Stimulated activated CD4-positive, alpha-beta T cell treated with anti-CD3 and anti-CD28 coated beads, Interleukin-15, amount 100 ng/mL, for 24 hours (primary cell): ENCODE results near the gene SPRR5.

Experiments used
- DNase-seq: peaks from one replicate; pipeline ENCODE4 v3.0.0-alpha.2; 2020

Gene SPRR5

DNA sequence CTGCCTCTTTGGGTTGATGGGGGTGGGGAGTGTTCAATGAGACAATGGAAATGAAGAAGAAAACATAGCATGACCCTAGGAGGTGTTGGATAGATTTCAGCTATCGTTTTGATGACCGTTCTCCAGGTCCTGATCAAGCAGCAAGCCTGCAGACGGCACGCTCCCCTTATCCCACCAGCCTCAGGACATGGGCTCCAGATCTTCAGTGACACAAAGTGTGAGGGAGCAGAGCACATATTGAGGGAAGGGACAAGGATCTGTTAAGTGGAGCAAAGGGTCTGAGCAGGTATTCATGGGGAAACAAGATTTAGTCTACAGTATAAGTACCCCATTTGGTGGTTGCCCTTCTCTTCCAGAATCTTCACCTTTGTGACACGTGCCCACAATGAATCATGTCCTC, 4.7 kb downstream of the SPRR5 start:
- no peak for DNase-seq

DNA sequence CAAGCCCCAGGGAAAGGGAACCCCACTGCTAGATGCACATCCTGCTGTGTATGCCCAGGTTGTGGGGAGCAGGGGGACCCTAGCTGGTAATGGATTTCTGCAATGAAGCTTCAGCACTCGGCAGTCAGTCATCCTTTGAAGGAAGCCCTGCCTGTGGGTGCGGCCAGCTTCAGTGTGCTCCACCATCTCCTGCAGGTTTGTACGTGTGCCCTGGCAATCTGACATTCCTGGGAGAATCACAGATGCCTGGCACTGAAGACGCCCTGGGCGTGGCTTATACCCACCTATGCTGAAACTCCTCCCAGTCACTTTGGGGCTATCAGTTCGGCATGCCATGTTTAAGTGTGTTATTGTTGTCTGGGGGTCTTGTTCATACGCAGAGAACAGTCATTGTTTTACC, 6.8 kb downstream of the SPRR5 start:
- no peak for DNase-seq

GRCh38 chr1:152954436-152954835, 7.4 kb downstream of the SPRR5 start:
- DNase-seq = no peak

GRCh38 chr1:152957561-152957960, 10.6 kb downstream of the SPRR5 start:
- DNase-seq = no peak

DNA sequence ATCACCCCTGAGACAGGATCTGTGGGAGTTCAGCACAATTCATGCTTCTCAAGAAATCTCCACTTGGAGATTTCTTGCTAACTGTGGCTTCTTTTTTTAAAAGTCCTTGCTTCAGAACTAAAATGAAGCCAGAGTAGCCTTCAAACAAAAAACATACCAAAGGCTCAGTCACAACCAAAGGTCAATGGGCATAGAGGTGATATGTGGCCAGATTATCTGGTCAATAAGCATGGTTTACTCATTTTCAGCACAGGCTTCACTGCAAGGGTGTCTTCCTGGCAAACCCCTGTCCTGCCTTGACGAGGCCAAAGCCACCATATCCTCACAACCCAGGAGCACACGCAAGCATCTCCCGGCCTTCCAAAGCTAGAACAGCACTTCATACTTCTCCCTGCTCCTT, 12.3 kb downstream of the SPRR5 start:
- DNase-seq = no peak

DNA sequence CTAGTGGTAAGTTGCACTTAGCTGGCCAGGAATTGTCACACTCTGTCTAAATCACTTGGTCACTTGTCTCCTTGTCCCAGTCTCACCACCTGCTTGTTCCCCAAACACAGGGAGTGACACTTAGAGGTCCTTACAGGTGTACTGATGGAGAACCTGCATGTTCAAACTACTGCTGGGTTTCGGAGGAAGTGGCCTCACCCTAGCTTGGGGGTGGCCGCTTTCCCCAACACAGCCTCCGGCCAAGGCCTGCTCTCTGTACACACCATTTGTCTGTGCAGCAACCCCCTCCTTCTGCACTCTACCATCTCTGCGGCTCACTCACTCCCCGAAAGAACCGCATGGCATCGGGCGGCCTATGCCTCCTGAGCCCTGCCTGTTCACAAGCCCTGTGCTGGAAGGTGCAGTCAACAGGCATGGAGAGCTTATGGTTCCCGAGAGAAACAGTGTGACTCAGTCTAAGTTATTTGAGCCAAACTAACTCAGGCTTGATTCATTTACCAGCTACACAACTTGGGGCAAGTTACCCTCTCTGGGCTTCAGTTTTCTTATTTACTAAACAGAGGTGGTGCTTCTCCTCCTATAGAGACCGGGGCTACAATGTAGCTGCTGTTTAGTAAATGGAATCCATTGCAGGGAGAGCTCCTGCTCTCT, 12.9 kb downstream of the SPRR5 start:
- no peak for DNase-seq

- no peak for DNase-seq
These were observed 13.5 kb downstream of the SPRR5 start for GRCh38 chr1:152960452-152961044.

- DNase-seq = no peak
These were observed 14.4 kb downstream of the SPRR5 start for GRCh38 chr1:152961226-152961891.

DNA sequence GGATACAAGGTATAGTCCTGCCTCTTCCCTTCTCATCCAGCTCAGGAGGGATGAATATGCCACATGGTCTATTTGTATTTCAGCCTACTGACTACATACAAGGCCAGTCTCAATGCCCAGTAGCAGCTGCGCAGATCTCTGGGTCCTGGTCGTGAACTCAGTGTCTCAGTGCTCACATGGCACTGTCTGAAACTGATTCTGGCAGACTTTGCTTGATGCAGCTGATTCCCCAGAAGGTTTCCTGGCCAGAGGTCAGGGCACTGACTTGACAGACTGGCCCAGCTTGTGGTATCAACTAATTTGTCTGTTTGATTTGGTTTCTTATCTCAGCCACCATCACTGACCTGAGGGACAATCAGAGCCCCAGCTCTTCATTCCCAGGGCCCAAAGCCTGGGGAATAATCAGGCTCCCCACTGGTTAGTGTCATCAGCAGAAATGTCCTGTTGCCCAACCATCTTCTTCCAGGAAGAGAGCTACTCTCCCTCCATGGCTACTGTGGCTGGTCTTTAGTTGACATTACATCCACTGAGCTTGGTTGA, 15.9 kb downstream of the SPRR5 start:
- no peak for DNase-seq

DNA sequence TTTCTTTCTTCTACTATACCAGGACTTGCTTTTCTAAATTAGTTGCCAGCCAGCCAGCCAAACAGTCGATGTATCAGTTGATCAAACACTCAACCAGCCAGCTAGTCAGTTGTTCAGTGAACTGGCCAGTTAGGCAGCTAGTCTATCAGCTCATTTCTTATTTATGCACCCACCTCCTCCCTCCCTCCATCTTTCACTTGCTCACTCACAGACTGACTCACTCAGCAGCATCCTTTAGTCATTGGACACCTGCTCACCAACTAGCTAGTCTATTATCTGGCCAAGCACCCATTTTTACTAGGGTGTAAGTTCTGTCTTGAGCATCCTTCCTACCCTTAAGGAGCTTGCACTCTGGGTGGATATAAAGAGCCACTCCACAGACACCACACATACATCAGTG, 17.5 kb downstream of the SPRR5 start:
- DNase-seq = no peak

- DNase-seq = no peak
These were observed 18.8 kb downstream of the SPRR5 start for GRCh38 chr1:152965853-152966252.

DNA sequence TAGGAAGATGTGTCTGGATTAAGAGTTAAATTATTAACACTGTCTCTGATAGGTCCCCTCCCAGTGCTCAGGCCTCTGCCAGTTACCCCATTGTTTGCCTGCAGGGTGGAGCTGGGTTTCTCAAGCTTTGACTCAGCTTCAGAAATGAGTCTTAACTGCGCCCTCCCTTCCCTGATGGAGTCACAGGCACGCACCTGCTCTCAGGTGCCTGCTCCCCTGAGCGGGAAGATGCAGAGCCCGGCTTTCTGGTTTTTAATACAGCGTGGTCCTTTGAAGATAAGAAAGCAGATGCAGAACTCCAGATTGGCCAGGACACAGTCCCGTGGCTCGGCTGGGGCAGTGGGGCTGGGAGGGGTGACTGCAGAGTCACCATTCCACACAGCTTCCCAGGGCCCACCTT, 20.2 kb downstream of the SPRR5 start:
- DNase-seq = no peak

DNA sequence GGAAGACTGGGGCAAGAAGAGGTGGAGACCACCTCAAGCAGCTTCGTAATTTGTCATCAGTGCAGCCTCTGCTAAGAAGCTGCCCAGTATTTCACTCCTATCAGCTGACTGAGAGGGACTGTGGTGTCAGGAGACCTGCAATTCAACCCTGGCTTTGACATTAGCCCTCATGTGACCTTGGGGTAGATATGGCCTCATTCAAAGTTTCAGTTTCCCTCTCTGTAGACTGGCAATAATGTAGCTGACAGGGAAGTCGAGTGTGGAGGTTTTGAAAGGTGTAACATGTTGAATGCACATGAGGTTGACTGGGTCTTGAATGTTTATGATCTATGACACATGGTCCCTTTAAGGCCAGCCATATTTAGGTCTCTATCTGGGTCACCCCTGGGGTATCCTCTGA, 21.2 kb downstream of the SPRR5 start:
- no peak for DNase-seq

GRCh38 chr1:152969036-152969435, 22.0 kb downstream of the SPRR5 start:
- DNase-seq = no peak

DNA sequence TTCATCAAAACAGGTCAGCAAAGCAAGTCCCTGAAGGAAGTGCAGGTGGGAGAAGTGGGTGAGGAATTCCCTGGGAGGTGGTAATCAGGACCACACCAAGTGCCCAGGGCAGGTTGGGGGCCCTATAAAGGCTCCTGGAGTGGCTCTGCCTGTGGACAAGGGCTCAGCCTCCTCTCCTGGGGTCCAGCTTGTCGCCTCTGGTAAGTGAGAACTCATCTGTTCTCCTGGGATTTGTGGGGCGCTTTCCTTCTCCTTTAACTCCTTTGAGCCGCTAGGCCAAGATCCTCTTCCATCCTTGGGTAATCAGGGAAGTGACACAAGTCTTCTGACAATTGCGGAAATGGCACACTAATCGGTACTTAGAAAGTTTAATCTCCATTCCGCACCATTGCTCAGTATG, 23.5 kb downstream of the SPRR5 start, which contains the start of gene SPRR4:
Gene SPRR4, plus strand, starts transcription at position 154 of the 400 bp plus-strand sequence. CDS start 1,243 bp downstream, outside the sequence.
- DNase-seq = no peak

DNA sequence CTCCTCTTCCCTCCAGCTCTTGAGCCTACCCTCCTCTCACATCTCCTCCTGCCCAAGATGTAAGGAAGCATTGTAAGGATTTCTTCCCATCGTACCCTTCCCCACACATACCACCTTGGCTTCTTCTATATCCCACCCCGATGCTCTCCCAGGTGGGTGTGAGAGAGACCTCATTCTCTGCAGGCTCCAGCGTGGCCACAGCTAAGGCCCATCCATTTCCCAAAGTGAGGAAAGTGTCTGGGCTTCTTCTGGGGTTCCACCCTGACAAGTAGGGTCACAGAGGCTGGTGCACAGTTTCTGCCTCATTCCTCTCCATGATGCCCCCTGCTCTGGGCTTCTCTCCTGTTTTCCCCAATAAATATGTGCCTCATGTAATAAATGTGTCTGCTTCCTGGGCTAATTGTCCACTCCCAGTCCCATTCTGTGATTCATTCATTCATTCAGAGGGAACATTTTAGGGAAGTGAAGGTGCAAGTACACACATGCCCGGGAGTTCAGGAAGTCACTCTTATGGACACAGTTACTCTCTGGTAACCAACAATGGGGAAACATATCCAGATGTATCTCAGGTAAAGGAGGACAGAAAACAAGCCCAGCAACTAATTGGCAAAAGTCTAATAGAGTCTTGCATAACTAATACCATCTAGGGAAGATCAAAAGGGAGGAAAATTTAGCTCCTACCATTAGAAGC, 25.3 kb downstream of the SPRR5 start:
- DNase-seq = no peak

DNA sequence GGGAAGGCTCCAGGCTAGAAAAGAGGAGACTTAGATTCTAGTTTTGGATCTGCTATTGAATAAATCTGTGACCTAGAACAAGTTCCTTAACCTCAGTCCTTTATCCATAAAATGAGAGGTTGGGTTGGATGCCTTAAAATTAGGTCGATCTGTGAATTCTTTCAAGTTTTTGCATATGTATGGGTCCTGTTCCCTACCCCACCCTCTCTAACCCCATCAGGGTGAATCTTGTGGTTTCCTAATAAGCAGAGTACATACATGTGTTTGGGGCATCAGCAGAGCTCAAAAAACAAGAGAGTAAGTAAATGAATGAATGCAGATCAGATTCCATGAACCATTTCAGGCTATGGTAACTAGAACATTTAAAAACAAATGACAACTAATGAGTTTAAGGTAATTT, 29.7 kb downstream of the SPRR5 start:
- DNase-seq = no peak

DNA sequence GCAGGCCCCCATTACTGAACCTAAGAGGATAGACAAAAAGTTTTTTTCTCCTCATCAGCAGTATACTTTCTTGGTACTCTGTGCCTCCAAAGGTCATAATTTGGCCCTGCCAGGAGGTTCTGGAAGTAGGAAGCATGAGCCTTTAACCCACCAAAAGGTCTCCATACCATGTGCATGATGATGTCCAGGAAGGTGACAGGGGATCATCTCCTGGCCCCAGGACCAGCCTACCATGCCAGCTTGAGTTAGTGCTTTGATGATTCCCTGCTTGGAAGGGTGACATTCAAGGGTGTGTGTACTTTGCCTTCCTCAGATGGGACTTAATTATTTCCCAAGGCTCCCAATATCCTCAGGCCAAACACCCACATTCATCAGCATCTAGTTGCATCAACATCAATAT, 30.6 kb downstream of the SPRR5 start:
- DNase-seq = no peak

DNA sequence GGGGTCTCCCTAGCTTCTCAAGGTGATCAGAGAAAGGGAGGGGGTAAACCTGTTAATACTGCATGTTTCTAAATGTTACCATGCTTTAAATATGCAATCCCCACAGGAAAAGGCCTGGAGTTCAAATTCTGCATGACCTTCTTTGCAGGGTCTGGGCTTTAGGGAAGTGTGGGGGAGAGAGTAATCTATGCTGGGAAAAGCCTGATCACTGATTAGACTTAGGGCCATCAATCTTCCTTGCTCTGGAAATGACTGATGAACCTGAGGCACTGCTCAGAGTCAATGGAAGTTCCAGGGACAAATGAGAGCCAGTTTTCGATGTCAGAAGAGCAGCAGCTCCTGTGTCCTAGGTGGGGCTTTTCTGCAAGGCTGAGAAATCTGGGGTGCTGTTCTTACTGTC, 33.7 kb downstream of the SPRR5 start:
- DNase-seq = no peak

- no peak for DNase-seq
These were observed 34.3 kb downstream of the SPRR5 start for GRCh38 chr1:152981146-152981871.

DNA sequence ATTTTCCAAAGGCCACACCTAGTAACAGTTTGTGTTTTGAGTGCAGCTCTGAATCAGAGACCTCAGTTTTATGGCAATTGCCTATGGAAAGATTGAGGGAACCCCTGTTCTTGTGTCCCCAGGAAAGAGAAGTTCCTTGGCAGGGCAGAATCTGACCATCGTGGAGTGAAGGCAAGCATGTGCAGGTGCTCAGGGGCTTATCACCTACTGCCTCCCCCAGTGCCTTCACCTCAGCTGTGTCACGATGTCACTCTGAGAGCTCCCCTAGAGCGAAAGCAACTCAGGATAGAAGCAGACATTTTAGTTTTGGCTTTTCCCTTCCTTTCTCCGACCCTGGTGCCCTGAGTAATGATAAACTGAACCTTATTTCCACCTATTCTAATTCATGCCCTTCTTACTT, 35.1 kb downstream of the SPRR5 start:
- DNase-seq = no peak

DNA sequence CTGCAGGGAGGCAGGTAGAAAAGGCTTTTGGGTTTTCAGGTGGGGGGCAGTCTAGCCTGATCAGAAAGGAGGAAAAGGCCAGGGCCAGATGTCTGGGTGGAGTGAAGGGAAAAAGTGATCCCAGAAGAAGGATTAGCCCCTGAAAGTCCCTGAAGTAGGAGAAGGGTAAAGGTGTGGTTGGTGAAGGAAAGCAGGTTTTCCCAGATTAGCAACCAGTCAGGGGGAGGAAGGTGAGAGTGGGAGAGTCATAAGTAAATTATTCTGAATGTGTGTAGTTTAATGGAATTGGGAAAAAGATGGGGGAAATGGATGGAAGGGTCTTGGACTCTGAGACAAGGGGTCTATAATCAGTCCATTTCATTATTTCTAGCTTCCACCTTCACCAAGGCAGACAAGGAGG, 36.2 kb downstream of the SPRR5 start:
- DNase-seq = no peak

- no peak for DNase-seq
These were observed 36.7 kb downstream of the SPRR5 start, which contains the start of gene SPRR1A for GRCh38 chr1:152983743-152984142. SPRR1A (plus strand) TSS chr1:152984081; CDS start chr1:152985231, 1,150 bp downstream.
